ENCODE data around the gene MSTO1. TPM values are rescaled to one million over a fixed set of nuclear protein-coding genes. Genes with fewer than 3 reads are reported as not detected.
"Not testable (repeated sequence)": the region's sequence is repeated elsewhere in the genome, so short reads cannot be mapped to it uniquely, and the experiment has no call there.

Gene MSTO1
- total RNA-seq, 1 experiment from 2014 or later = 80.5 TPM

DNA sequence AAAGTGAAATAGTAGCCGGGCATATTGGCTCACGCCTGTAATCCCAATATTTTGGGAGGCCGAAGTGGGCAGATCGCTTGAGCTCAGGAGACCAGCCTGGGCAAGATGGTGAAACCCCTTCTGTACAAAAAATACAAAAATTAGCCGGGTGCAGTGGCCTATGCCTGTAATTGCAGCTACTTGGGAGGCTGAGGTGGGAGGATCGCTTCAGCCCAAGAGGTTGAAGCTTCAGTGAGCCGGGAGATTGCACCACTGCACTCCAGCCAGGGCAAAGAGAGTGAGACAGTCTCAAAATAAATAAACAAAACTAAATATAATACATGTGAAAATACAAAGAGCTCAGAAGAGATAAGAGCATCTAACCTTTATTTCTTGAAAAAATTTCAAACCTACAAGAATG is 2.3 kb upstream of the MSTO1 start:
- ChIA-PET CTCF (interaction anchor here (0.7 kb wide), 1 partner anchor 270 kb away, joined by 13 read pairs; no protein-coding TSS in a partner anchor), POLR2A (ENCODE audit: low non-redundant PET) (no interaction called here)
- Histone ChIP-seq H3K4me3 (ENCODE audit: low read depth, low read length, poor library complexity, severe bottlenecking) (no peak overlapping the region), H3K27ac (ENCODE audit: low read depth, low read length, poor library complexity, severe bottlenecking) (no peak overlapping the region), H3K36me3 (ENCODE audit: insufficient read depth, low read length, poor library complexity, severe bottlenecking) (peaks cover 7% of the 10 kb centered on the region), H3K4me1 (ENCODE audit: insufficient read depth, low read length, poor library complexity, severe bottlenecking) (no peaks in the 10 kb centered on the region), H3K9me3 (ENCODE audit: low read depth, low read length, poor library complexity, severe bottlenecking) (no peaks in the 10 kb centered on the region), H3K27me3 (replicated peaks; ENCODE audit: insufficient read depth, low read depth, low read length, poor library complexity) (no peaks in the 10 kb centered on the region)
- DNase-seq (ENCODE audit: low spot score) = peak; percentile 32
- no TSS peak for BruUV-seq (replicated peaks)
- intact Hi-C loops (cut with micrococcal nuclease; ENCODE audit: unreplicated experiment) = no loop called here
- no peak for TF ChIP-seq EZH2 (IDR thresholded peaks at IDR 0.05; ENCODE audit: borderline replicate concordance, low read depth, low read length, poor library complexity, severe bottlenecking)
- TF ChIP-seq, protein P1, sequence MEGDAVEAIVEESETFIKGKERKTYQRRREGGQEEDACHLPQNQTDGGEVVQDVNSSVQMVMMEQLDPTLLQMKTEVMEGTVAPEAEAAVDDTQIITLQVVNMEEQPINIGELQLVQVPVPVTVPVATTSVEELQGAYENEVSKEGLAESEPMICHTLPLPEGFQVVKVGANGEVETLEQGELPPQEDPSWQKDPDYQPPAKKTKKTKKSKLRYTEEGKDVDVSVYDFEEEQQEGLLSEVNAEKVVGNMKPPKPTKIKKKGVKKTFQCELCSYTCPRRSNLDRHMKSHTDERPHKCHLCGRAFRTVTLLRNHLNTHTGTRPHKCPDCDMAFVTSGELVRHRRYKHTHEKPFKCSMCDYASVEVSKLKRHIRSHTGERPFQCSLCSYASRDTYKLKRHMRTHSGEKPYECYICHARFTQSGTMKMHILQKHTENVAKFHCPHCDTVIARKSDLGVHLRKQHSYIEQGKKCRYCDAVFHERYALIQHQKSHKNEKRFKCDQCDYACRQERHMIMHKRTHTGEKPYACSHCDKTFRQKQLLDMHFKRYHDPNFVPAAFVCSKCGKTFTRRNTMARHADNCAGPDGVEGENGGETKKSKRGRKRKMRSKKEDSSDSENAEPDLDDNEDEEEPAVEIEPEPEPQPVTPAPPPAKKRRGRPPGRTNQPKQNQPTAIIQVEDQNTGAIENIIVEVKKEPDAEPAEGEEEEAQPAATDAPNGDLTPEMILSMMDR (conservative IDR thresholded peaks at IDR 0.05; ENCODE audit: low read depth, low read length) = no peak

DNA sequence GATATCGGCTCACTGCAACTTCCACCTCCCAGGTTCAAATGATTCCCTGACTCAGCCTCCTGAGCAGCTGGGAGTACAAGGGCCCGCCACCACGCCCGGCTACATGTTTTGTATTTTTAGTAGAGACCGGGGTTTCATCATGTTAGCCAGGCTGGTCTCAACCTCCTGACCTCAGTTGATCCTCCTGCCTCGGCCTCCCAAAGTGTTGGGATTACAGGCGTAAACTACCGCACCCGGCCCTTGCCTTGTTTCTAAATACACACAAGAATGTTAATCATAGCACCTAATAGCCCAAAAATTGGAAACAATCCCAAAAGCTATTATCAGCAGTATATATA is 1.2 kb upstream of the MSTO1 start:
- Histone ChIP-seq H3K4me3 (ENCODE audit: low read depth, low read length, poor library complexity, severe bottlenecking) (no peak overlapping the region), H3K27ac (ENCODE audit: low read depth, low read length, poor library complexity, severe bottlenecking) (no peak overlapping the region), H3K36me3 (ENCODE audit: insufficient read depth, low read length, poor library complexity, severe bottlenecking) (peaks cover 9% of the 10 kb centered on the region), H3K9me3 (ENCODE audit: low read depth, low read length, poor library complexity, severe bottlenecking) (no peaks in the 10 kb centered on the region), H3K4me1 (ENCODE audit: insufficient read depth, low read length, poor library complexity, severe bottlenecking) (no peaks in the 10 kb centered on the region), H3K27me3 (replicated peaks; ENCODE audit: insufficient read depth, low read depth, low read length, poor library complexity) (no peaks in the 10 kb centered on the region)
- POLR2A ChIA-PET (ENCODE audit: low non-redundant PET) = no interaction called here
- DNase-seq (ENCODE audit: low spot score) = no peak
- TF ChIP-seq, protein P1 (conservative IDR thresholded peaks at IDR 0.05; ENCODE audit: low read depth, low read length) = no peak
- no peak for TF ChIP-seq EZH2 (IDR thresholded peaks at IDR 0.05; ENCODE audit: borderline replicate concordance, low read depth, low read length, poor library complexity, severe bottlenecking)
- intact Hi-C loops (cut with micrococcal nuclease; ENCODE audit: unreplicated experiment) = no loop called here
- no TSS peak for BruUV-seq (replicated peaks)
- CTCF ChIA-PET = no interaction called here

DNA sequence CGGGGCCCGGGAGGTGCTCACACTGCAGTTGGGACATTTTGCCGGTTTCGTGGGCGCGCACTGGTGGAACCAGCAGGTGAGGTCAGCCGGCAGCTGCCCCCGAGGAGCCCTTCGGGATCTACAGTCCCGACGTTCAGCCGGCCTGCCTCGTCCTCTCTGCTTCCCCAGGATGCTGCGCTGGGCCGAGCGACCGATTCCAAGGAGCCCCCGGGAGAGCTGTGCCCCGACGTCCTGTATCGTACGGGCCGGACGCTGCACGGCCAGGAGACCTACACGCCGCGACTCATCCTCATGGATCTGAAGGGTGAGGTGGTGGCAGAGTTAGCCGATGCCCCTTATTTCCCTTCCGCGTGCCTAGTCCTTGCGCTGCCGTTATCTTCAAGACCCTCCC is 234 bp downstream of the MSTO1 start:
- H3K36me3 ChIP-seq (ENCODE audit: insufficient read depth, low read length, poor library complexity, severe bottlenecking); H3K9me3 ChIP-seq (ENCODE audit: low read depth, low read length, poor library complexity, severe bottlenecking); DNase-seq (ENCODE audit: low spot score); CTCF ChIA-PET; intact Hi-C loops (cut with micrococcal nuclease; ENCODE audit: unreplicated experiment); BruUV-seq (replicated peaks); H3K4me1 ChIP-seq (ENCODE audit: insufficient read depth, low read length, poor library complexity, severe bottlenecking); POLR2A ChIA-PET (ENCODE audit: low non-redundant PET); H3K27me3 ChIP-seq (replicated peaks; ENCODE audit: insufficient read depth, low read depth, low read length, poor library complexity); H3K27ac ChIP-seq (ENCODE audit: low read depth, low read length, poor library complexity, severe bottlenecking): not testable (repeated sequence)
- H3K4me3 ChIP-seq (ENCODE audit: low read depth, low read length, poor library complexity, severe bottlenecking) = peak overlapping the region; percentile 45

- POLR2A ChIA-PET (ENCODE audit: low non-redundant PET); BruUV-seq (replicated peaks); CTCF ChIA-PET: not testable (repeated sequence)
Observed at GRCh38 chr1:155613226-155613625, 3.2 kb downstream of the MSTO1 start.

More at GRCh38 chr1:155613226-155613625, 3.2 kb downstream of the MSTO1 start:
- H3K27me3 ChIP-seq (replicated peaks; ENCODE audit: insufficient read depth, low read depth, low read length, poor library complexity); H3K27ac ChIP-seq (ENCODE audit: low read depth, low read length, poor library complexity, severe bottlenecking); DNase-seq (ENCODE audit: low spot score); intact Hi-C loops (cut with micrococcal nuclease; ENCODE audit: unreplicated experiment); H3K36me3 ChIP-seq (ENCODE audit: insufficient read depth, low read length, poor library complexity, severe bottlenecking); H3K4me1 ChIP-seq (ENCODE audit: insufficient read depth, low read length, poor library complexity, severe bottlenecking); H3K9me3 ChIP-seq (ENCODE audit: low read depth, low read length, poor library complexity, severe bottlenecking); H3K4me3 ChIP-seq (ENCODE audit: low read depth, low read length, poor library complexity, severe bottlenecking): not testable (repeated sequence)
